GM13977 (cell line): ENCODE data around the gene CNTN5.
"Not testable (repeated sequence)": the region's sequence is repeated elsewhere in the genome, so short reads cannot be mapped to it uniquely, and the experiment has no call there.

Source experiments
- DNase-seq: peaks from one replicate; pipeline ENCODE4 v3.0.0; 2012; ENCODE audit warnings: low spot score
- CTCF ChIP-seq: IDR thresholded peaks from 2 replicates; pipeline ENCODE4 v1.5.1; 2012; ENCODE audit warnings: mild to moderate bottlenecking, control low read depth; ENCODE audit not compliant: insufficient read depth; ENCODE audit errors: extremely low read depth, missing control alignments
- in situ Hi-C: fragments of 300-500 bp; cut with MboI; formaldehyde crosslinking; loops from one replicate; pipeline ENCODE4 v1.12.0; 2022; ENCODE audit warnings: low sequenced_read_pairs, low pct_unique_long_range_greater_than_20kb, mixed read lengths, inconsistent platforms; ENCODE audit not compliant: unreplicated experiment

CNTN5 gene

GRCh38 chr11:100269516-100269915 lies 1248.8 kb downstream of the CNTN5 start:
- DNase-seq = no peak
- in situ Hi-C loops = no loop called here
- TF ChIP-seq CTCF = no peak

- in situ Hi-C loops = no loop called here
- no peak for DNase-seq
- no peak for TF ChIP-seq CTCF
These were observed 1252.5 kb downstream of the CNTN5 start for GRCh38 chr11:100273066-100273815.

GRCh38 chr11:100274466-100274865 lies 1253.7 kb downstream of the CNTN5 start:
- not testable (repeated sequence) for DNase-seq

GRCh38 chr11:100294748-100295147 lies 1274.0 kb downstream of the CNTN5 start:
- no peak for DNase-seq
- TF ChIP-seq CTCF = no peak
- in situ Hi-C loops = no loop called here

More at GRCh38 chr11:100274466-100274865, 1253.7 kb downstream of the CNTN5 start:
- in situ Hi-C loops = not testable (repeated sequence)

GRCh38 chr11:100296051-100296679 lies 1275.4 kb downstream of the CNTN5 start:
- no peak for TF ChIP-seq CTCF
- no peak for DNase-seq
- in situ Hi-C loops = no loop called here

- in situ Hi-C loops = no loop called here
- TF ChIP-seq CTCF = no peak
- DNase-seq = no peak
These were observed 1276.8 kb downstream of the CNTN5 start for GRCh38 chr11:100297516-100297915.

GRCh38 chr11:100302824-100303223 lies 1282.1 kb downstream of the CNTN5 start:
- TF ChIP-seq CTCF = no peak
- DNase-seq = no peak
- in situ Hi-C loops = no loop called here
